Mesothelial cell of epicardium (in vitro differentiated cells): ENCODE measurements around the gene SETDB1. TPM values are rescaled to one million over a fixed set of nuclear protein-coding genes. Genes with fewer than 3 reads are reported as not detected.

Source experiments
- DNase-seq, 2 experiments: peaks; one replicate each; pipeline ENCODE4 v3.0.0; 2021; ENCODE audit warnings: low spot score in 2 of 2; ENCODE audit not compliant: unreplicated experiment in 2 of 2
- H3K27ac Mint-ChIP-seq: 2 replicates; pipeline ENCODE4 v1.8.0; 2021; ENCODE audit warnings: mixed read lengths
- H3K27me3 Mint-ChIP-seq: 2 replicates; pipeline ENCODE4 v1.8.0; 2021; ENCODE audit warnings: low read depth, mixed read lengths
- H3K36me3 Mint-ChIP-seq: 2 replicates; pipeline ENCODE4 v1.8.0; 2021; ENCODE audit warnings: mixed read lengths
- H3K4me1 Mint-ChIP-seq: 2 replicates; pipeline ENCODE4 v1.8.0; 2021; ENCODE audit warnings: mixed read lengths
- H3K4me3 Mint-ChIP-seq: 2 replicates; pipeline ENCODE4 v1.8.0; 2021; ENCODE audit warnings: mild to moderate bottlenecking, moderate library complexity, mixed read lengths
- H3K9me3 Mint-ChIP-seq: 2 replicates; pipeline ENCODE4 v1.8.0; 2021; ENCODE audit warnings: mixed read lengths
- CTCF ChIP-seq: fragments of 200-600 bp; sonication (generic); IDR thresholded peaks from one replicate; pipeline ENCODE4 v1.5.0; 2021; ENCODE audit warnings: antibody characterized with exemption; ENCODE audit not compliant: unreplicated experiment
- total RNA-seq: library from RNA; stranded (reverse); gene quantifications from 3 replicates; pipeline ENCODE4 v1.2.1, GENCODE V29; 2021

The SETDB1 gene
- total RNA-seq, 1 donor from 2014 or later = 101 TPM

- Mint-ChIP-seq H3K27ac (no peak overlapping the region), H3K27me3 (no peaks in the 10 kb centered on the region), H3K9me3 (no peaks in the 10 kb centered on the region), H3K4me1 (no peaks in the 10 kb centered on the region), H3K36me3 (peaks cover 48% of the 10 kb centered on the region), H3K4me3 (no peak overlapping the region)
- TF ChIP-seq CTCF = no peak
- no peak for DNase-seq
Measured at GRCh38 chr1:150963321-150964163, 37.4 kb downstream of the SETDB1 start.

- no peak overlapping the region for H3K27ac Mint-ChIP-seq
- no peak for TF ChIP-seq CTCF
Measured at GRCh38 chr1:150964164-150964489, 38.0 kb downstream of the SETDB1 start.

GRCh38 chr1:150965605-150966004, 39.4 kb downstream of the SETDB1 start:
- Mint-ChIP-seq H3K9me3 (no peaks in the 10 kb centered on the region), H3K4me1 (peaks cover 4% of the 10 kb centered on the region), H3K4me3 (no peak overlapping the region), H3K27ac (no peak overlapping the region), H3K36me3 (peaks cover 37% of the 10 kb centered on the region), H3K27me3 (no peaks in the 10 kb centered on the region)
- no peak for DNase-seq
- no peak for TF ChIP-seq CTCF

More at GRCh38 chr1:150964164-150964489, 38.0 kb downstream of the SETDB1 start:
- no peak overlapping the region for H3K4me3 Mint-ChIP-seq
- no peaks in the 10 kb centered on the region for H3K9me3 Mint-ChIP-seq
- H3K27me3 Mint-ChIP-seq = no peaks in the 10 kb centered on the region
- peaks cover 48% of the 10 kb centered on the region for H3K36me3 Mint-ChIP-seq
- no peaks in the 10 kb centered on the region for H3K4me1 Mint-ChIP-seq
- no peak for DNase-seq

- Mint-ChIP-seq H3K27ac (no peak overlapping the region), H3K9me3 (no peaks in the 10 kb centered on the region), H3K4me3 (no peak overlapping the region), H3K4me1 (peaks cover 8% of the 10 kb centered on the region), H3K27me3 (no peaks in the 10 kb centered on the region), H3K36me3 (peaks cover 36% of the 10 kb centered on the region)
- DNase-seq = no peak
- no peak for TF ChIP-seq CTCF
Measured at GRCh38 chr1:150966011-150966410, 39.8 kb downstream of the SETDB1 start.

- Mint-ChIP-seq H3K4me1 (peaks cover 27% of the 10 kb centered on the region), H3K27ac (no peak overlapping the region), H3K9me3 (no peaks in the 10 kb centered on the region), H3K36me3 (peaks cover 22% of the 10 kb centered on the region), H3K27me3 (no peaks in the 10 kb centered on the region), H3K4me3 (no peak overlapping the region)
- TF ChIP-seq CTCF = no peak
- DNase-seq = no peak
Measured at GRCh38 chr1:150967936-150968335, 41.8 kb downstream of the SETDB1 start.
